NCI-H774 (cell line): ENCODE results near the gene CPD.

Experiments used
- DNase-seq: peaks from one replicate; lab custom pipeline; 2025; lab: John Stamatoyannopoulos, UW

The CPD gene

GRCh38 chr17:30506481-30506880 lies 127.8 kb downstream of the CPD start:
- DNase-seq = no peak

GRCh38 chr17:30513346-30513745 lies 134.6 kb downstream of the CPD start:
- DNase-seq = no peak

- DNase-seq = no peak
Measured at GRCh38 chr17:30514895-30515596, 136.3 kb downstream of the CPD start.

GRCh38 chr17:30517786-30518185 lies 139.1 kb downstream of the CPD start:
- DNase-seq = no peak

GRCh38 chr17:30519166-30519565 lies 140.4 kb downstream of the CPD start:
- DNase-seq = no peak
